ENCODE measurements around the gene KLHDC4.
A peak's percentile ranks its signal among the peaks of the same experiment; 100 is the strongest.
"Not testable (repeated sequence)": the region's sequence is repeated elsewhere in the genome, so short reads cannot be mapped to it uniquely, and the experiment has no call there.

Gene KLHDC4

GRCh38 chr16:87720446-87720845 lies 45.3 kb downstream of the KLHDC4 start:
- no peak for DNase-seq (ENCODE audit: low read depth)

- DNase-seq (ENCODE audit: low read depth): not testable (repeated sequence)
These were observed 47.0 kb downstream of the KLHDC4 start for GRCh38 chr16:87718831-87719230.

GRCh38 chr16:87715658-87716057 lies 50.1 kb downstream of the KLHDC4 start:
- no peak for DNase-seq (ENCODE audit: low read depth)

GRCh38 chr16:87715231-87715630 lies 50.6 kb downstream of the KLHDC4 start:
- DNase-seq (ENCODE audit: low read depth): no peak

- peak; percentile 36 for DNase-seq (ENCODE audit: low read depth)
These were observed 52.1 kb downstream of the KLHDC4 start for GRCh38 chr16:87713451-87714229.

- no peak for DNase-seq (ENCODE audit: low read depth)
These were observed 53.5 kb downstream of the KLHDC4 start for GRCh38 chr16:87712184-87712762.

GRCh38 chr16:87710887-87711286 lies 54.9 kb downstream of the KLHDC4 start:
- DNase-seq (ENCODE audit: low read depth): no peak

- no peak for DNase-seq (ENCODE audit: low read depth)
These were observed 56.1 kb downstream of the KLHDC4 start for GRCh38 chr16:87709677-87710076.

- DNase-seq (ENCODE audit: low read depth): no peak
These were observed 56.7 kb downstream of the KLHDC4 start for GRCh38 chr16:87708881-87709638.

GRCh38 chr16:87707714-87708580 lies 57.8 kb downstream of the KLHDC4 start:
- DNase-seq (ENCODE audit: low read depth): no peak

- no peak for DNase-seq (ENCODE audit: low read depth)
These were observed 58.7 kb downstream of the KLHDC4 start for GRCh38 chr16:87707097-87707496.

GRCh38 chr16:87706278-87707000 lies 59.3 kb downstream of the KLHDC4 start:
- DNase-seq (ENCODE audit: low read depth): no peak

GRCh38 chr16:87705771-87706277 lies 60.0 kb downstream of the KLHDC4 start:
- no peak for DNase-seq (ENCODE audit: low read depth)

GRCh38 chr16:87704754-87705353 lies 60.9 kb downstream of the KLHDC4 start:
- no peak for DNase-seq (ENCODE audit: low read depth)

GRCh38 chr16:87703835-87704375 lies 61.9 kb downstream of the KLHDC4 start:
- DNase-seq (ENCODE audit: low read depth): no peak

GRCh38 chr16:87703071-87703470 lies 62.7 kb downstream of the KLHDC4 start:
- no peak for DNase-seq (ENCODE audit: low read depth)

- DNase-seq (ENCODE audit: low read depth): no peak
These were observed 63.4 kb downstream of the KLHDC4 start for GRCh38 chr16:87702325-87702811.

- no peak for DNase-seq (ENCODE audit: low read depth)
These were observed 64.3 kb downstream of the KLHDC4 start for GRCh38 chr16:87701505-87701921.

GRCh38 chr16:87701078-87701460 lies 64.7 kb downstream of the KLHDC4 start:
- DNase-seq (ENCODE audit: low read depth): no peak

- no peak for DNase-seq (ENCODE audit: low read depth)
These were observed 65.2 kb downstream of the KLHDC4 start for GRCh38 chr16:87700406-87701077.
